ENCODE results near the gene CLBA1.

DNA sequence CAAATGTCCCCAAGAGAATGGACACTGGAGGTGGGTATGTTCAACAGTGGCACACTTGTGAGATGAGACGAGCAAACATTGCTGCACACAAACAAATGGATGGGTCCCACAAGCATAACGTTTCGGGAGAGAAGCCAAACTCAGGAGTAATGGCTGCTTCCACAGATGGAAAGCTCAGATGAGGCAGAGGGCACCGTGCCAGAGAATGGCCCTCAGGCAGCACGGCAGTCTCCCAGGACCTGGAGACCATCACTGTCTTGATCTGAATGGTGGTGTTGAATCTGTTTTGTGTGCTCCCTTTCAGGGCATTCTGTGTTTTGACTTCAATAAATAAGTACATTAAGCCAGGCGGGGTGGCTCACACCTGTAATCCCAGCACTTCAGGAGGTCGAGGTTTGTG is 43.8 kb downstream of the CLBA1 start:
- TF ChIP-seq, protein P1, sequence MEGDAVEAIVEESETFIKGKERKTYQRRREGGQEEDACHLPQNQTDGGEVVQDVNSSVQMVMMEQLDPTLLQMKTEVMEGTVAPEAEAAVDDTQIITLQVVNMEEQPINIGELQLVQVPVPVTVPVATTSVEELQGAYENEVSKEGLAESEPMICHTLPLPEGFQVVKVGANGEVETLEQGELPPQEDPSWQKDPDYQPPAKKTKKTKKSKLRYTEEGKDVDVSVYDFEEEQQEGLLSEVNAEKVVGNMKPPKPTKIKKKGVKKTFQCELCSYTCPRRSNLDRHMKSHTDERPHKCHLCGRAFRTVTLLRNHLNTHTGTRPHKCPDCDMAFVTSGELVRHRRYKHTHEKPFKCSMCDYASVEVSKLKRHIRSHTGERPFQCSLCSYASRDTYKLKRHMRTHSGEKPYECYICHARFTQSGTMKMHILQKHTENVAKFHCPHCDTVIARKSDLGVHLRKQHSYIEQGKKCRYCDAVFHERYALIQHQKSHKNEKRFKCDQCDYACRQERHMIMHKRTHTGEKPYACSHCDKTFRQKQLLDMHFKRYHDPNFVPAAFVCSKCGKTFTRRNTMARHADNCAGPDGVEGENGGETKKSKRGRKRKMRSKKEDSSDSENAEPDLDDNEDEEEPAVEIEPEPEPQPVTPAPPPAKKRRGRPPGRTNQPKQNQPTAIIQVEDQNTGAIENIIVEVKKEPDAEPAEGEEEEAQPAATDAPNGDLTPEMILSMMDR (IDR thresholded peaks at IDR 0.05): no peak
- TF ChIP-seq POLR2AphosphoS5 (IDR thresholded peaks at IDR 0.05) (no peak), POLR2A (IDR thresholded peaks at IDR 0.05) (no peak)
